ENCODE measurements around the gene KCNS3. TPM values are rescaled to one million over a fixed set of nuclear protein-coding genes. Genes with fewer than 3 reads are reported as not detected.
A peak's percentile ranks its signal among the peaks of the same experiment; 100 is the strongest.

The KCNS3 gene
- 0.05 and 0.07 TPM in 2 replicates for polyA plus RNA-seq (2012; rRNA removed)
- polyA plus RNA-seq (2012; cell fraction: cytosol; rRNA removed): 0.06 and 0.12 TPM in 2 replicates
- polyA plus RNA-seq (2012; cell fraction: nucleus; rRNA removed): 0.04 and 0.29 TPM in 2 replicates

- WGBS (ENCODE audit: low lambda C conversion rate): 3% methylated on average over 25 of the region's 106 CpGs
- Histone ChIP-seq H3K27ac (ENCODE audit: low read depth in 2 of 2, low read length in 1 of 2) (no peak within 1 kb of the TSS), H3F3A (replicated peaks; ENCODE audit: insufficient read depth) (no peaks in the 10 kb centered on the region), H3K4me3 (ENCODE audit: low read depth in 2 of 2, low read length in 1 of 2) (peak within 1 kb of the TSS; percentile 42 to 48), H3K4me1 (ENCODE audit: control insufficient read depth in 1 of 2, insufficient read depth in 2 of 2, low read depth in 1 of 2, low read length in 1 of 2) (peaks cover 4 to 13% of the 10 kb centered on the region in 2 experiments; a peak in 2 of 4 replicates), H3K9me2 (no peaks in the 10 kb centered on the region), H2AFZ (ENCODE audit: low read depth) (peak within 1 kb of the TSS; percentile 79), H3K27me3 (ENCODE audit: insufficient read depth) (peaks cover 70% of the 10 kb centered on the region), H4K20me1 (ENCODE audit: insufficient read depth) (no peaks in the 10 kb centered on the region), H3K9me3 (no peaks in the 10 kb centered on the region), H3K36me3 (replicated peaks in 1 of 2; ENCODE audit: control insufficient read depth in 1 of 2, insufficient read depth in 2 of 2, low read length in 1 of 2) (no peaks in the 10 kb centered on the region), H3K4me2 (peak within 1 kb of the TSS; percentile 90), H3K9ac (no peak within 1 kb of the TSS), H3K79me2 (ENCODE audit: insufficient read depth) (no peaks in the 10 kb centered on the region)
- peak; percentile 90 for DNase-seq
- CTCF ChIA-PET: interaction anchor here (0.9 to 2.9 kb wide), 7 partner anchors 8 to 499 kb away, joined by 3 to 12 read pairs (median 5); no protein-coding TSS in a partner anchor
- no peak for TF ChIP-seq RAD21 (IDR thresholded peaks at IDR 0.05; ENCODE audit: low read length)
- 0 out of 2 replicates have a peak, but pooled peaks have one; percentile 44 for TF ChIP-seq EZH2phosphoT487 (IDR thresholded peaks at IDR 0.05; ENCODE audit: borderline replicate concordance, low read depth)
- POLR2A ChIA-PET: no interaction called here
Observed at GRCh38 chr2:17878281-17879136, at the start of gene KCNS3. KCNS3 (plus strand) TSS chr2:17878667; CDS start chr2:17931009, 52,342 bp downstream.

GRCh38 chr2:17830053-17831034, 48.1 kb upstream of the KCNS3 start:
- peak; percentile 92 for DNase-seq
- no peak for TF ChIP-seq MEF2A (IDR thresholded peaks at IDR 0.05; ENCODE audit: borderline replicate concordance, low read depth)
- TF ChIP-seq RAD21 (IDR thresholded peaks at IDR 0.05; ENCODE audit: low read length): peak; percentile 79
- no peak for TF ChIP-seq EZH2phosphoT487 (IDR thresholded peaks at IDR 0.05; ENCODE audit: borderline replicate concordance, low read depth)
- peak; percentile 71 for TF ChIP-seq SMC3 (IDR thresholded peaks at IDR 0.05; ENCODE audit: low read depth, low read length)
- TF ChIP-seq FOXJ3 (CRISPR knock-in tag; IDR thresholded peaks at IDR 0.05): no peak
- TF ChIP-seq NFIC (IDR thresholded peaks at IDR 0.05; ENCODE audit: borderline replicate concordance): no peak
- no peak for TF ChIP-seq ZBTB33 (IDR thresholded peaks at IDR 0.05; ENCODE audit: borderline replicate concordance, low read depth)
- TF ChIP-seq MXI1 (IDR thresholded peaks at IDR 0.05; ENCODE audit: low read depth, low read length): 0 out of 2 replicates have a peak, but pooled peaks have one; percentile 23
- no peak for TF ChIP-seq CHD2 (IDR thresholded peaks at IDR 0.05; ENCODE audit: low read length, partially characterized antibody)
- TF ChIP-seq GATA2 (CRISPR knock-in tag; IDR thresholded peaks at IDR 0.05): no peak; the same call in 1 of the 2 replicates
- 0 out of 2 replicates have a peak, but pooled peaks have one; percentile 4 for TF ChIP-seq NRF1 (IDR thresholded peaks at IDR 0.05; ENCODE audit: low read depth, low read length)
- TF ChIP-seq TAF1 (IDR thresholded peaks at IDR 0.05; ENCODE audit: borderline replicate concordance, low read depth, low read length): no peak
- no peak for TF ChIP-seq YY1 (IDR thresholded peaks at IDR 0.05; ENCODE audit: low read depth)
- TF ChIP-seq POLR2AphosphoS5 (IDR thresholded peaks at IDR 0.05; ENCODE audit: low read depth, low read length): no peak
- TF ChIP-seq GABPA (IDR thresholded peaks at IDR 0.05; ENCODE audit: low read depth): no peak
- no peak for TF ChIP-seq FOSL2 (IDR thresholded peaks at IDR 0.05; ENCODE audit: borderline replicate concordance, low read depth)
- TF ChIP-seq RCOR1 (IDR thresholded peaks at IDR 0.05; ENCODE audit: low read length): no peak
- no peak for TF ChIP-seq FOXM1 (IDR thresholded peaks at IDR 0.05; ENCODE audit: low read depth)
- TF ChIP-seq CTCF (IDR thresholded peaks at IDR 0.05): peak; percentile 94

More at GRCh38 chr2:17830053-17831034, 48.1 kb upstream of the KCNS3 start:
- H3K27ac ChIP-seq (ENCODE audit: low read depth in 2 of 2, low read length in 1 of 2): no peak overlapping the region
- H3K9me3 ChIP-seq: no peaks in the 10 kb centered on the region
- H2AFZ ChIP-seq (ENCODE audit: low read depth): peak overlapping the region; percentile 60; the same call in 1 of the 2 replicates
- CTCF ChIA-PET: interaction anchor here (0.6 to 7.1 kb wide), 42 partner anchors 8 to 1057 kb away, joined by 3 to 72 read pairs (median 4); partner anchors contain the start of genes GEN1 and MSGN1
- H3K9ac ChIP-seq: no peak overlapping the region
- H3K36me3 ChIP-seq (replicated peaks in 1 of 2; ENCODE audit: control insufficient read depth in 1 of 2, insufficient read depth in 2 of 2, low read length in 1 of 2): no peaks in the 10 kb centered on the region
- no peaks in the 10 kb centered on the region for H4K20me1 ChIP-seq (ENCODE audit: insufficient read depth)
- H3K9me2 ChIP-seq: no peaks in the 10 kb centered on the region
- H3K4me1 ChIP-seq (ENCODE audit: control insufficient read depth in 1 of 2, insufficient read depth in 2 of 2, low read depth in 1 of 2, low read length in 1 of 2): peaks cover 0 to 10% of the 10 kb centered on the region in 2 experiments; a peak in 1 of 4 replicates
- peaks cover 11% of the 10 kb centered on the region; the same call in 1 of the 2 replicates for H3K27me3 ChIP-seq (ENCODE audit: insufficient read depth)
- POLR2A ChIA-PET: interaction anchor here (1.0 kb wide), 1 partner anchor 77 kb away, joined by 3 read pairs; the partner anchor contains the start of genes GEN1 and SMC6
- H3K4me2 ChIP-seq: peak overlapping the region; percentile 75
- no peaks in the 10 kb centered on the region for H3F3A ChIP-seq (replicated peaks; ENCODE audit: insufficient read depth)
- no peaks in the 10 kb centered on the region for H3K79me2 ChIP-seq (ENCODE audit: insufficient read depth)
- peak overlapping the region; percentile 43 to 59 for H3K4me3 ChIP-seq (ENCODE audit: low read depth in 2 of 2, low read length in 1 of 2)
- 8% methylated on average over 37 of the region's 37 CpGs for WGBS (ENCODE audit: low lambda C conversion rate)
